AG08395 (cell line): ENCODE data around the gene MBD5.

Experiments
- DNase-seq: peaks from one replicate; pipeline ENCODE4 v3.0.0; 2012; ENCODE audit warnings: mixed read lengths, low spot score

MBD5 gene

DNA sequence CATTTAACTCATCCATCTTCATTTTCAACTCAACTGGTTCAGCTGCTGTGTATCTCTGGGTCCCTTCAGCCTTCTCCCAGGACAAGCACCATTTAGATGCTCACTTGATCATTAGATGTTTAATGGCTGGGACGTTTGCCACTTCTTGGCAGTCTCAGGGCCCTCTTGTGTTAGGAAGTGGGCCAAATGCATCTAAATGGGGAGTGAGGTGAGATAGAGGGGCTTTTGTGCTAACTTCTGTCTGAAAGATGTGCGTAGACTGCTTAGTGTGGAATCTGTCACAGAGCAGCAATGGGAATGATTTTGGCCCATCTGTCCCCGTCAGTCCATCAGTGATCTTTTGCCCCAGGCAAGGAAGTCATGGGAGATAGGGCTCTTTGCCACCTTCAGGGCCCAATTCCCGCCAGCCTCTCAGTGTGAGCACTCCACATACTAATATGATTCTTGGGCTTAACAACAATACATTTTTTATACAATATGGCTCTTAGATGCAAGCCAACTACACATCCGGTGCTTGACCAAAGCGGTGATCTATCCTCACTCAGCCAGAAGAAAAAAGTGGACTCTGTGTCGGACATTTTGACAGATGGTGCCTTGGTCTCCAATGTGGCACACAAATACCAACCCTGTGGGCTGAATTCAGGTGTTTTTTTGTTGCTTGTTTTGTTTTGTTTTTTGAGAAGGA lies 528.0 kb downstream of the MBD5 start:
- no peak for DNase-seq

DNA sequence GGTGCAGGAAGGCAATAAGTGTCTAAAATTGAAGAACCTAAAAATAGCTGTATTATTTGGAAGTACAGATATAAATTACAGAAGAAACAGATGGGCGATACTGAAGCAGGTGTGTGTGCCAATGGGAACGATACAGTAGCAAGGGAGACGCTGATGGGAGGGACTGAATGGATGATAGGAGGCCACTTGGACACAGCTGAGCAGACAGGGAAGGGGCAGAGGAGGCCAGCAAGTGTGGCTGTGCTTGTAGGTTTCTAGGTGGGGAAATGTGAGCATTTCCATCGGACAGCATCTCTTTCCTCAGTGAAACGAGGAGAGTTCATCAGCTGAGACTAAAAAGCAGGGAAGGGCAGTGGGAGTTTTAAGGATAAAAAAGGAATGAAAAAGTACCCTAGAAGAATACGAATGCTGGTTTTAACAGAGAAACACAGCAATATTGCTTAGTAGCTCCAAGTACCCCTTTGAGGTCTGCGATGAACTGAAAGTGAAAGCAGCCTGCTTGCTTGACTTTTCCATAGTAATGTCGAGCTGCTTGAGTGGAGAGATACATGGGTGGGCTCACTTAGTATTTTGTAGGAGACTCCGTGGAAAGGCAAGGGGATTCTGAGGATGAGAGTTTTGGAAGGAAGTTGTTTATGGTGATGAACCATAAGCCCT lies 531.9 kb downstream of the MBD5 start:
- DNase-seq, result no peak

DNA sequence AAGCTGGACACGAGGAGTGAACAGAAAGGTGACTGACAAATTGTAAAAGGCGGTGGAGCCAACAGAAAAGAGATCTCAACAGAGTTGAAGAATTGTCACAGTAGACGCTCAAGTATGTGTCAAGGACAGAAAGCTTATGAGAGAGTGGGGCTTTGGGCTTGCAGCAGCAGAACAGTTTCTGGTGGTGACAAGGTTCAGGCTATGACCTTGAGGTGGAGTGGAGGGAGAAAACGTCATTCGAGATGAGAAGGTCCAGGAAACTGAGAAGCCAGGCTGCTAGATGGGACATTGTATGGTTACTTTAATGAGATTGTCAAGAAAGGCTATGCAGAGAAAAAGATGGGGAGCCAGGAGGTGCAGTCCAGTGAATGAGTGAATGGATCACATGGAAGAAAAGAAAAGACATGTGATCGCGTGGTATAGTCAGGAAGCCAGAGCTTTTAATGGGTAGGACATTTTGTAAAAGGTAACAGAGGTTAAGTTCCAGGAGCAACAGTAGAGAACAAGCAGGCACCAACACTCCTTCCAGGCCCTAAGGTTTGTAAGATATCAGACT lies 532.5 kb downstream of the MBD5 start:
- DNase-seq, result no peak

DNA sequence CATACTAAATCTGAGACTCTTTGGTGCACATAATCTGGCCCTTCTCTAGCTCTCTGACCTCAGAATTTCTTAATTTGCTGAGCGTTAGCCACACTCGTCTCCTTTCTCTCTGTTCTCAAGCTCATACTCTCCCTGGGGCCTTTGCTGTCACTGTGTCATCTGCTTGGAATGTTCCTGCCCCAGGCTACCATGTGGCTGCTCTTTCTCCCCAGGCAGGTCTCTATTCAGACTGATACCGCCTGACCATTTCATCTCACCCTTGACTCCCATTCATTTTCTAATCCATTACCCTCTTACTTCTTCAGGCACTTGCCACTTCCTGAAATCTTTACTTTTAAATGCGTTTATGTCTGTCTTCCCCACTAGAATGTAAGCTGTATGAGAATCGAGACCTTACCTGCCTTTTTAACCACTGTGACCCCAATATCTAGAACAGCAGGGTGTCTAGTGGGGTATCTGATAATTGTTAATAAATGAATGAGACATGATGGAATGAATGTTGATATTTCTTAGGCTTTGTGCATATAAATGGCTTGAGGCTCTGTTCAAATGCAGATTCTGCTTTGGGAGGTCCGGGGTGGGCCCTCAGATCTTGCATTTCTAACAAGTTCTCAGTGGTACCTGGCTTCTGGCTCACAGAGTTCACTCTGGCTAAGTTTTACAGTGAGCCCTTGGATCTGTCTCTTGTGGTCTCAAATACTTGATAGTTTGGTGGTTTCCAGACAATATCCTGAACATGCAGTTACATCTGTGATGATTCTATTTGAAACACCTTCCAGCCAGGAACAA lies 533.8 kb downstream of the MBD5 start:
- peak; percentile 10 for DNase-seq

DNA sequence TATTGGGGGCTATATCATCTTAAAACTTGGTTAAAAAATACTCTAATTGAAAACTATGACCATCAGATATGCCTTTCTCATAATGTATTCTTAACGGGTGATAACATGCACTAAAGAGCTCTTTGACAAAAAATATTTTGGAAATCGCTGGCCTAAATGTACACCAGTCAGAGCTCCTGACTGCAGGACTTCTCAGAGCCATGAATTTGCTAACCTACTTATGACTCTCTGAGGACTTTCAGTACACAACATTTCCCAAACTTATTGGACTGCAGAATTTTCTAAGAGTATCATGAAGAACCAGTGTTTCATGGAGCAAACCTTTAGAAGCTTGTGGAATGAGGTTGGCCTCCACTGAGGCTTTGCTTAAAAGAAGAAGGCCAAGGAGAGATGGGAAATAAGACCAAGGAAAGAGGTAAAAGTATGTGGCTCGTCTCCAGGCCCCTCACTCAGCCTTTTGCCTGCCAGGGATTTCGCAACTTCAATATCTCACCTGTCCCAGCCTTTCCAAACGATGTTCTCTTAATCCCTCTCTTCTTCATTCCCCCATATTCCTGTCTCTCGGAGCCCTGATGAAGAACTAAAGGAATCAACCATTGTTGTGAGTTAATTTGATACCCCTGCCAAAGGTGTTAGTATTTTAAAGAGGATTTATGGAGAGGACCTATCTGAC lies 534.9 kb downstream of the MBD5 start:
- no peak for DNase-seq

DNA sequence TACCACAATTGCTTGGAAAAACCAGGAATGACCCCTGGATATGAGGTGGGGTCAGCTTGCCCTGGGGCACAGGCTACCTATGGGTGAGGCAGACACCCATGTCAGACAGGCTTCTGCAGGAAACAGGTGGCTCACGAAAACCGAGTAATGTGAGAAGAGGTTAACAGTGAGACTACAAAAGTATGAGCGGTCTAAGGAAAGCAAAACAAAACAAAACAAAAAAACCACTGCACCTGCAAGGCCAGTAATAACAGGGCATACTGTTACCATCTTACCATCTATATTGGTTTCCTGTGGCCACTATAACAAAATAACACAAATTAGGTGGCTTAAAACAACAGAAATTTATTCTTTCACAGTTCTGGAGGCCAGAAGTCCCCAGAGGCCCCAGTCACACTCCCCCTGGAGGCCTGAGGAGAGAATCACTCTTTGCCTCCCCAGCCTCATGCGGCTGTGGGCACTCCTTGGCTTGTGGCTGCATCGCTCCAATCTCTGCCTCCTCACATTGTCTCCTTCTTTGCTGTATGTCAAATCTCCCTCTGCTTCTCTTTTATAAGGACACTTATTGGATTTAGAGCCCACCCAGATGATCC lies 537.0 kb downstream of the MBD5 start:
- DNase-seq, result no peak

DNA sequence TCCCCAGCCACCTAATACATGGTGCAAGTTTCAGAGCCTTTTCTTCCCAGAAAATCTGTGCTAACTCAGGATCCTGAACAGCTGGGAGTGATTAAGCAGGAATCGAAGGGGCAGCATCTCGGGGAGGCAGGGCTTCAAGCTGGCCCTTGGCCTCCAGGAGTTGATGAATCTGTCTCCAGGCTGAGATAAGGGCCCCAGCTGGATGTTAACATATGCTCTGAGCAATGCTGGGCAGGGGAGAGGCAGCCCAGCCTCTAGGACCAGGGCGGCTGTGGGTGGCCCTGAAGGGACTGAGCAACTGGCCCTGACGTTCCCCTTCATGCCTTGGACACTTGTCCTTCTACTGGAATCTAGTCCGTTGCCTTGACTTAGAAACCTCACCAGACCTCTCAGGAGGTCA lies 539.6 kb downstream of the MBD5 start:
- no peak for DNase-seq

DNA sequence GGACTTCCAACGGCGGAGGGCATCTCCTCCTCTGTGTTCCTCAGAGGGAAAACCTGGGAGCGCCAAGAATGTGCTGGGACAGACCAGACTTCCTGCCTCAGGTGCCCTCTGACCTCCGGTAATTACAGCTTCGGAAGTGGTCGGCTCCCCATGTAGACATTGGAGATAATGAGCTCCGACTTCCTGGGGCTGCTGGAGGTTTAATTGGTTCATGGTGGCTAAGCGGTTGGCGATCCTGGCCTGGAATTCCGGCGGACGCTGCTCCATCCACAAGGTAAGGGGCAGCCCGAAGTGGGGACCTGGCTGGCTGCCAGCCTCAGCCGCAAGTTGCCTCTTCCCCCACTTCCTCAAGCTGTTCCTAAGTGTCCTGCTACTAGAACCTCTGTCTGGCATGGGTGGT lies 540.5 kb downstream of the MBD5 start:
- DNase-seq, result no peak

DNA sequence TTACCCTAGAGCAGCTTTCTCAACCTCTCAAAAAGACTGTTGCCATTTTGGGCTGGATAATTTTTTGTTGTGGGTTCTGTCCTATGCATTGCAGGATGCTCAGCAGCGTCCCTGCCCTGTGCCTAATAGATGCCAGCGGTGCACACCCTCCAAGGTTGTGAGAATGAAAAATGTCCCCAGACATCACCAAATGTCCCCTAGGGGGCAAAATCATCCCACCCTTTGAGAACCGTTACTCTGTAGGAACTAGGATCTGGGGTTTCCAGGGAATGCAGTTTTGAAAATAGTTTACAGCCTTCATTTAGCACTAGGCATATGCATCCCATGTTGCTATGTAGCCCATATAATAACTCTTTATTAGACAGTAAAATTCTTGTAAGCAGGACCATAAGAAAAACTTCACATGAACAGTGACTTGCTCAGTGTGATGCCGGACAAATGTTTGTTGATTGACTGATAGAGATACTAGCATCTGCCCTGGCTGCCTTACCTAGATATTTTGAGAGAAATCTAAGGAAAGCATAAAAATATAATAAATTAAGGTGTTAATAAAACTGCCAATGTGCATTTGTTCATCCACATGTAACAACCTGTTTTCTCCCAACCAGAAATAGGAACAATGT lies 544.5 kb downstream of the MBD5 start:
- DNase-seq, result no peak
